Liver (tissue), 3 donors: Measurements from ENCODE around the gene ECI1.

Source experiments
- FOXA1 ChIP-seq: IDR thresholded peaks from 2 replicates; pipeline ENCODE4 v1.6.1; 2016; ENCODE audit warnings: antibody characterized with exemption
- MAX ChIP-seq: IDR thresholded peaks from 2 replicates; pipeline ENCODE4 v1.6.1; 2016; ENCODE audit warnings: antibody characterized with exemption
- RXRA ChIP-seq, 2 donors: IDR thresholded peaks; 2 replicates each; pipeline ENCODE4 v1.6.1; 2017 to 2018; ENCODE audit warnings: antibody characterized with exemption in 2 of 2, mild to moderate bottlenecking in 1 of 2
- TF ChIP-seq, protein P1 (sequence below): fragments of 150-350 bp; IDR thresholded peaks from 2 replicates; pipeline ENCODE4 v1.5.1; 2017; ENCODE audit warnings: improper control_type of control experiment, low read depth, low read length; ENCODE audit not compliant: missing input control
- TF ChIP-seq, protein P2 (sequence below): IDR thresholded peaks from 2 replicates; pipeline ENCODE4 v1.6.1; 2016; ENCODE audit warnings: antibody characterized with exemption
- donor health status: healthy.
- donor health status: healthy.

- TF ChIP-seq, protein P1, sequence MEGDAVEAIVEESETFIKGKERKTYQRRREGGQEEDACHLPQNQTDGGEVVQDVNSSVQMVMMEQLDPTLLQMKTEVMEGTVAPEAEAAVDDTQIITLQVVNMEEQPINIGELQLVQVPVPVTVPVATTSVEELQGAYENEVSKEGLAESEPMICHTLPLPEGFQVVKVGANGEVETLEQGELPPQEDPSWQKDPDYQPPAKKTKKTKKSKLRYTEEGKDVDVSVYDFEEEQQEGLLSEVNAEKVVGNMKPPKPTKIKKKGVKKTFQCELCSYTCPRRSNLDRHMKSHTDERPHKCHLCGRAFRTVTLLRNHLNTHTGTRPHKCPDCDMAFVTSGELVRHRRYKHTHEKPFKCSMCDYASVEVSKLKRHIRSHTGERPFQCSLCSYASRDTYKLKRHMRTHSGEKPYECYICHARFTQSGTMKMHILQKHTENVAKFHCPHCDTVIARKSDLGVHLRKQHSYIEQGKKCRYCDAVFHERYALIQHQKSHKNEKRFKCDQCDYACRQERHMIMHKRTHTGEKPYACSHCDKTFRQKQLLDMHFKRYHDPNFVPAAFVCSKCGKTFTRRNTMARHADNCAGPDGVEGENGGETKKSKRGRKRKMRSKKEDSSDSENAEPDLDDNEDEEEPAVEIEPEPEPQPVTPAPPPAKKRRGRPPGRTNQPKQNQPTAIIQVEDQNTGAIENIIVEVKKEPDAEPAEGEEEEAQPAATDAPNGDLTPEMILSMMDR: no peak
- TF ChIP-seq, protein P2, sequence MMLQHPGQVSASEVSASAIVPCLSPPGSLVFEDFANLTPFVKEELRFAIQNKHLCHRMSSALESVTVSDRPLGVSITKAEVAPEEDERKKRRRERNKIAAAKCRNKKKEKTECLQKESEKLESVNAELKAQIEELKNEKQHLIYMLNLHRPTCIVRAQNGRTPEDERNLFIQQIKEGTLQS: no peak
- TF ChIP-seq MAX: no peak
- no peak for TF ChIP-seq RXRA (IDR thresholded peaks at IDR 0.05)
- TF ChIP-seq FOXA1: no peak
Measured at GRCh38 chr16:2256531-2257140, 5.2 kb upstream of the ECI1 start.
